GM18508 (cell line): ENCODE results near the gene NABP2.

Experiments
- ATAC-seq: cut with Tn5 transposase; IDR thresholded peaks from one replicate; pipeline ENCODE4 v1.9.1; 2021; ENCODE audit warnings: moderate number of reproducible peaks; ENCODE audit not compliant: insufficient read depth, unreplicated experiment

The NABP2 gene

DNA sequence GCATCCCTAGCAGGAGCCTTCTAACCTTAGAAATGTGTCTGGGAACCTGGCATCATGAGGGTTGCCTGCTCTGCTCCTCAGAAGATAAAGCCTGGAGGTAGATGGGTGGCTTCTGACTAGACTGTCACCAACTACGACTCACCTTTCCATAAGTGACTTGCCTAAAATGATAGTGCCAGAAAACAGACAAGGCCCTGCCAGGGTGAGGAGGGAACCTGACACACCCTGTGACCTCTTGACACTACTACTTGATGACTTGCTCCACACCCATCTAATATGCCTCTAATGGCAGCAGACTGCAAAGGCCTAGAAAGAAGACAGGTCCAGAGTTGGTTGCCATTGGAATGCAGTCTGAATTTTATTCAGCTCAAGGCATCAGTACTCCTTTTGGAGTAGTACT, 11.8 kb upstream of the NABP2 start:
- no peak for ATAC-seq

DNA sequence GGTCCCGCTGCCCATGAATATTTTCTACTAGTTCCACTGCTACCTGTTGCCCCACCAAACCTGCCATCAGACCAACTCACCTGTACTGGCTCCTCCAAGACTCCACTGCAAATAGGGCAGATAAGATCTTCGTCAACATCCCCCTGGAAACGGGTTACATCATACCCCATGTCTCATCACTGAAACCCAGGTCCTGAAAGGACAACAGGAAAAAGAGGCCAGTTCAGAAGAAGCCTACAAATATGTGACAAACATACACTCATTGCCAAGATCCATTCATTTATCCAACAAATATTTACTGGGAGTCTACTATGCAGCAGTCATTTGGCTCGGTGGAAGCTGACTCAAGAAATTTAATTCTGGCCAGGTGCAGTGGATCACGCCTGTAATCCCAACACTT, 10.3 kb upstream of the NABP2 start:
- ATAC-seq = no peak

DNA sequence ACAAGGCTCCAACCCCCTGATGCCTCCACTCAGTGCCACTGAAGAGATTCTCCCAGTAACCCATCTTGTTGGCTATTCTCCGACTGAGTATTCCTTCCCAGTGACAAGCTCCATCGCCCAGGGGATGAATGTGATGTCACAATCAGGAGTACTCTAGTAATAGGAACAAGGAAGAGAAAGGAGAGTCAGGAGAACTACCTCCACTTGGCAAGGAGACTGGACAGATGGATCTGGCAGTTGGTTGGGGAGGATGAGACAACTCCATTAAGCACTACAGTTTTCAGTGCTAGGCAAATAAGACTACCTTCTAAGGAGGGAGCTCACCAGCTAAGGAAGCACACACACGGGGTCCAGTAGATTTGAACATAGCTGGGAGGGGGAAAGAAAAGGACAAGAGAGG, 7.7 kb upstream of the NABP2 start:
- no peak for ATAC-seq

DNA sequence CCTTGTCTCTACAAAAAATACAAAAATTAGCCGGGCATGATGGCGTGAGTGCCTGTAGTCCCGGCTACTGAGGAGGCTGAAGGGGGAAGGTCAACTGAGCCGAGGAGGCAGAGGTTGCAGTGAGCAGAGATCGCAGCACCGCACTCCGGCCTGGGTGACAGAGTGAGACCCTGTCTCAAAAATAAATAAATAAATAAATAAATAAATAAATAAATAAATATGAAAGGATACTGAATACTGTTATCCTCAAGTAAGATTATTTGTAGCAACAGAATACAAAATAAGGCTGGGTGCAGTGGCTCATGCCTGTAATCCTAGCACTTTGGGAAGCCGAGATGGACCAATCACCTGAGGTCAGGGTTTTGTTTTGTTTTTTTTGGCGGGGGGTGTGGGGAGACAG, 4.3 kb upstream of the NABP2 start:
- no peak for ATAC-seq

DNA sequence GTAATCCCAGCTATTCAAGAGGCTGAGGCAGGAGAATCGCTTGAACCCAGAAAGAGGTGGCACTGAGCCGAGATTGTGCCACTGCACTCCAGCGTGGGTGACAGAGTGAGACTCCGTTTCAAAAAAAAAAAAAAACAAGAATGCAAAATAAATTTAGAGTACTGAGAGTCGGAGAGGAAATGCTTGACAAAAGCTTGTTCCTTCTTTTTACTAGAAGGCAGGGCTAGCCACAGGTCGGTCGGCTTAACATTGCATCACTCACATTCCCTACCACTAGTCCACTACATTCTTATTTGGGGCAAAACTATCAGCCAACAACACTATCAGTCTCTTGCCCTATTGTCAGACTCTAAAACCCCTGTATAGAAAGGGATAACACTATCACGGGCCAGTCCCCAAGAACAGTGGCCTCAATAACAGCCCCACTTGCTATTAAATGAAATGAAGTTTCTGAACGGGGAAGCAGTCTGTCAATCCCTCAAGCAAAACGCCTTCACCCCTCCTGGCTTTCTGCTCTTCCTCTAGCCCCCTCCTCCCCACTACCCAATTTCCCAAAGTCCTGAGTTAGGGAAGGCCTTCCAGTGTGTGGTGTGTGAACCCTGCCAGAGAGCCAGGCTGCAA, 3.4 kb upstream of the NABP2 start:
- ATAC-seq = no peak

DNA sequence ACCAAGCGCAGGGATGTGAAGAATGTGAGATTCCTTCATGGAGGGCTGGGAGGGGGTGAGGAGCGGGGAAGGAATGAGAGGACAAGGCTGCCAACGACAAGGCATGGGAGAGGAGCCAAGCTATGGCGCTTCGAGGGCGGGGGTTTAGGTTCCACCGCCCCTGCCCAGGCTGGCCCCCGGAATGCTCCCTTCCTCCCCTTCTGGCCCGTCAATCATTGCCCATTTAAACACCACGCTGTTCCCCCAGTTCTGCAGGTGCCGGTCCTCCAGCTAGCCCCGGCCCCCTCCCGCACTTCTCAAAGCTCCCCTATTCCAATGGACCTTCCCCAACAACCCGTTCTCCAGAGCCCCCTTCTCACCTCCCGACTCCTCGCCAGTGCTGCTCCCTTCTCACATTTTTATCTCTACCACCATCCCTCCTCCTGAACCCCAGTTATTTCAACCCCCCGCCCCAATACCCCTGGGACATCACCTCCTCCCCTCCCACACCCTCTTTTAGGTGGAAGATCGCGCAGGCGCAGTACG, 2.8 kb upstream of the NABP2 start:
- ATAC-seq = peak; percentile 8

DNA sequence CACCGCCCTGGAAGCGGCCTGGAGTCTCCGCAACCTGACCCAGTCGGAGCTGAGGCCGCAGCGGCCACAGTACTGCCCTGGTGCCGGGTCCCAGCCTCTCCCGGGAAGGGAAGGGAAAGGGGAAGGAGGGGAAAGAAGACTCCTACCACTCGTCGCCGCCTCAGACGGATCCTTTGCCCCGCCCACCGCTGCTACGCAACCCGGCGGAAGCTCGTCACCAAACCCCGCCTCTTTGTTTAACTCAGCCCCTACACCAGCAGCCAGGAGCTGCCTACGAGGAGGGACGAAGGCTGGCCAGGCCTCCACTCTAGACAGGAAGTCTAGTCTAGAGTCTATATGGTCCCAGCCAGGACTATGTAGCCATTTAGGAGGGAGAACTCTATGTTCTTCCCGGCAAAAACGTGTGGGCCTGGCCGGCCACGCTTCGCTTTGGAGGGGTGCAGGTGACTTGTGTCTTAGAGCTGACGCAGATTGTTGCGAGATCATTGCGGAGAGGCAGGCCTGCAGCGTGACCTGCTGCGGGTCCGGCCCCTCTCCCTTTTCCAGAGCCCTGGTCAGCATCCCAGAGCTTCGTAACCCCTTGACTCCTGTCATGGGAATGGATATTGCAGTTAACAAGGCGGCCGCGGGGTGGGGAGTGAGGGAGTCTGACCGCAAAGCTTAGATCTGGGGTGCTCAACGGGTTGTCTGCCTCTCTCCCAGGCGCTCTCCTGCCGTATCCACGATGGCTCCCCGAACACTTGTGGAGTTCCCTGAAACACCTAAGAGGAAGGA, 2.2 kb upstream of the NABP2 start, which contains the start of gene RNF41:
RNF41 (minus strand) TSS at position 166 of the 774 bp plus-strand sequence. CDS start 7,875 bp downstream, outside the sequence.
- ATAC-seq = peak; percentile 55

DNA sequence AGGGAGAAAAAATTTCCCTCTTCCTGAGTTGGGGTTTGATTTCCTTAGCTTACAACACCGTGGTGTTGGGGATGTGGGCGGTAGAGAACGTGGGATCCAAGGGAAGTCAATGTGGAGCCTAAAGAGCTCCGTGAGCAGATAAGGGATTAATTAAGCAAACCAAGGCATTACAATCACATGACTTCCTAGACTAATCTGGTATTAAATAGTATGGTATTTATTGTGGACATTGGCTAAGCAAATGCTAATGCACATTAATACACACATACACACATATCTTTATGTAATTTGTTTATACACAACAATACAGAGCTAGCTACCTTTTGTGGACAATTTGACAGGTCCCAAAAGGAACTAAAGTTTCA, 1.6 kb upstream of the NABP2 start:
- ATAC-seq = no peak

DNA sequence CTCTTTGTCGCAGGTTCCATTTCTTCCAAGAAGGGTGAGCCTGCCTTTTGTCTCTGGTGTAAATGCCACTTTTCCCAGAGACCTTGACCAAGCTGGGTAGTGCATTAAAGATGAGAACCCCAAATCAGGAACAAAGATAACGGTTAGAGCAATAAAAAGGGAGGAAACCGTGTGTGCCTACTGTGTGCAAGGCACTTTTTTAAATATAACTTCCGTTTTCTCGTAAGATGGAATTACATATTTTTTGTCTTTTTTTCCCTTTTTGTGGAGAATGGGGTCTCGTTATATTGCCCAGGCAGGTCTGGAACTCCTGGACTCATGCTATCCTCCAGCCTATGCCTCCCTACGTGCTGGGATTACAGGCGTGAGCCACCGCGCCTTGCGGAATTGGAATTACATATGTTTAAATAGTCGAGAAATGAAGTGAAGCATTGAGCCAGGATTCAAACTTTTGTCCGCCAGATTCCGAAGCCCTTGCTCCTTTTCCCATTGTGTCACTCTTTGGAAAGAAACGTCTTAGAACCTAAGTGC, 506 bp upstream of the NABP2 start:
- ATAC-seq = no peak

DNA sequence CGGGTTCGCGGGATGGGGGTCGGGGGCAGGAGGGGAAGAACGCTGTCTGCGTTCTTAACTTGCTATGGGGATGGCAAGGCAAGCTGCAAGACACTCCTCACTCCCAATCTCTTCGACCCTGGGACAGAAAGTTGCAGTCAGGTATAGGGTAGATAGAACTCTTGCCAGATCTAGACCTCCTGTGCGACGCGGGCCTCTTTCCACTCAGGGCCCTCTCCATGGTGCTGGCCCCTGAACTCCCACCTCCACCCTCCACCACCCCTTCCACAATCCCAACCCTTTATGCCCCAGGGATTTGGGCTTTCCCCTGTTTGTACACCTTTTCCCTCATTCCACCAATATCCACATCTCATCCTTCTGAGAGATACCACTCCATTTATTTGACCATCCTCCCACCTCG, 812 bp downstream of the NABP2 start:
- ATAC-seq = no peak

DNA sequence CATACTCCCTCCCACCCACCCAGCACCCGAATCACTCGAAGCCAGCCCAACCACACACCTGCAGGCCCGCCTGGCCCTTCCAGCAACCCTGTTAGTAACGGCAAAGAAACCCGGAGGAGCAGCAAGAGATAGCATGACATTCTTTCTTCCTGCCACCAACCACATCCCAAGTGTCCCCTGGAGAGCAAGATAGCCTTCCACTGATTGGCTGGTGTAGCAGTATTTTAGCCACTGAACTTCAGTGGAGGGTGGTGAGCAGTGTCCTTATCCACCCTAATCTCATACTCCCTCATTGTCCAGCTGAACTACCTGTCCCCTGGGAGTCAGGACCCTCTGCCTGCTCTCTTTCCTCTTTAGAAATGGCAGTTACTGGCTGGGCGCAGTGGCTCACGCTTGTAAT, 4.9 kb downstream of the NABP2 start:
- no peak for ATAC-seq

DNA sequence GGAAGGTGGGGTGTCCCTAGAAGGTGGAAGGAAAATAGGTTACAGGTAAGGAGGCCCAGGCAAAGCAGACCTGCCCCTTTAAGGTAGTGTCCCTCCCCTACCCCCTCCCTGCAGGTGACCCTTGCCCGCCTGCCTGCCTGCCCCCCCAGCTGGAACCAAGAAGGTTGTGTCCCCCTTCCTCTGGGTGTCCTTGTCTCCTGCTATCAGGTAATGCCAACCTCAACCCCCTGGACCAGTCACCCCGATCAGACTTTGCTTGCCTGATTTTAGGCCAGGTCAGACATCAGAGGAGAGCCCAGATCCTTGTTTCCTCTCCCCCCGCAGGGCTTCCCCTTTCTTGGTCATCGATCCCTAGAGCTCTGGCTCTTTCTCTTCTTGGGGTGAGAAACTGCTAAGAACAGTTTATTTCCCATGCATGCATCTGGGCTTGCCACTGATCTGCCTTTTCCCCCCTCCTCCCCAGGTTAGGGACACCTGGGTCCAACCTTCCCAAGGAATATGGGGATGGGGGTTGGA, 5.8 kb downstream of the NABP2 start, which contains the start of gene SLC39A5:
SLC39A5 (plus strand) TSS at position 136 of the 516 bp plus-strand sequence. CDS start 1,224 bp downstream, outside the sequence.
- no peak for ATAC-seq

DNA sequence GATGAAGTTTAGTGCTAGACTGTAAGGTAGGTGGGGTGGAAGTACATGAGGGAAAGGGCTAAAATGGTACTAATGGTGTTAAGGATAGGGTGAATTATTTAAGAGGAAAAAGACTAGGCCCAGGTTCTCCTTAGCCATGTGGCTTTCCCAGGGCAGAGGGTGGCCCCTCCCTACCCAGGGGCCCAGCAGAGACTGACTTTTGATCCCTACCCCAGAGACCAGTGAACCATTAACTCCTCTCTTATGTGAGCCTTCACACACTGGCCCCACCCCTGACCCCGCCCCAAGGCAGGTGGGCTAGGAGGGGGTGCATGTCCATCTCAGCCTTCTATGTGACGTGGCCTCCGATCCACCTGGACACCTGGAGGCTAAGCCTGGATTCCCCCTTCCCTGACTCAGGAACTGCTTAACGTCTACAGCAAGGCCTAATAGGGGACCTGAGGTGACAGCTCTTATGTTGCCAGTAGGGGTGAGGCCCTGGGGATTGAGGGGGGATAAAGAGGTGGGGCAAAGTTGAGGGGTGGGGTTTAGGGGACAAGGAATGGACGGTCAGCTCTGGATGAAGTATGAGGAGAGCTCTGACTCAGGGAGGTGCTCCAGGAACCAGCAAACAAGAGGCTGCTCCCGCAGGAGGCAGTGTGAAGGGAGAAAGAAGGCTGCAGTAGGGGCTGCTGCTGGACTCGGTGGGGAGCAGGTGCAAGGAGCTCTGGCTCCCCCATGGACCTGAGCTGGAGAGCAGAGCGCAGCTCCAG, 6.5 kb downstream of the NABP2 start:
- ATAC-seq = no peak

DNA sequence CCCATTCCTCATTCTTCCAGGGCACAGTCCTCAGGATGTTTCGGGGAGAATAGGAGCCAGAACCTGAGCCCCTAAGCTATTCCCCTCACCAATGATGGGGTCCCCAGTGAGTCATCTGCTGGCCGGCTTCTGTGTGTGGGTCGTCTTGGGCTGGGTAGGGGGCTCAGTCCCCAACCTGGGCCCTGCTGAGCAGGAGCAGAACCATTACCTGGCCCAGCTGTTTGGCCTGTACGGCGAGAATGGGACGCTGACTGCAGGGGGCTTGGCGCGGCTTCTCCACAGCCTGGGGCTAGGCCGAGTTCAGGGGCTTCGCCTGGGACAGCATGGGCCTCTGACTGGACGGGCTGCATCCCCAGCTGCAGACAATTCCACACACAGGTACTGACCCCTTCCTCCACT, 7.0 kb downstream of the NABP2 start:
- no peak for ATAC-seq

DNA sequence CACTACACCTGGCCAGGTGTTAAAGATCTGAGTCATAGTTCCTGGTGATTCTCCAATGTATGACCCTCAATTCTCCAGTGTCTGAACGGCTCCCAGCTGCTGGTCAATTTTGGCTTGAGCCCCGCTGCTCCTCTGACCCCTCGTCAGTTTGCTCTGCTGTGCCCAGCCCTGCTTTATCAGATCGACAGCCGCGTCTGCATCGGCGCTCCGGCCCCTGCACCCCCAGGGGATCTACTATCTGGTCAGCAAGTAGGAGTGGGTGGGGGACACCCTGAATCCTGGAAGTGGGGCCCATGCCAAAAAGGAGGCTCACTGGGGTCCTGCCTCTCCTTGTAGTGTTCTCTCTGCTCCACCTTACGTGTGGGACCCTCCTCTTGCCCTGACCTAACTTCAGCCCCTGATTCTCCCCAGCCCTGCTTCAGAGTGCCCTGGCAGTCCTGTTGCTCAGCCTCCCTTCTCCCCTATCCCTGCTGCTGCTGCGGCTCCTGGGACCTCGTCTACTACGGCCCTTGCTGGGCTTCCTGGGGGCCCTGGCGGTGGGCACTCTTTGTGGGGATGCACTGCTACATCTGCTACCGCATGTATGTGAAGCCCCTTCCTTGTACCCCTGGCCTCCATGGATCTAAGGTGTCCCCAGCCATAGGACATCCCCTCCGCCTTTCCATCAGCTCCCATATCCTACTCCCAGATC, 10.7 kb downstream of the NABP2 start:
- no peak for ATAC-seq

DNA sequence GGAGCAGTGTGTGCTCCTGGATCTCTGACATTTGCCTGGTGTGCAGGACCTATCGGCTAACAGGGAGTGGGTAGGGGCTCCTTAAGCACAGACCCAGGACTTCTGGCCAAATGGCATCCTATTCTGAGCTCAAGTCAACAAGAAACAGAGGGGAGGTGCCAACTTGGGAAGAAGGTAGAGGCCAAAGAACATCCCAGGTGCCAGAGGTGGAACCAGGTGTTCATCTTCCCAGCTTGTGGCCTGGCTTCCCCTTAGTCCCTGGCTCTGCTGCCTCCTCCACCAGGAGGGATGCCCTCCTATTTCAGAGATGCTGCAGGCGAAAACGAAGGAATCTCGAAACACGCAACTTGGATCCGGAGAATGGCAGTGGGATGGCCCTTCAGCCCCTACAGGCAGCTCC, 11.9 kb downstream of the NABP2 start:
- ATAC-seq = no peak

DNA sequence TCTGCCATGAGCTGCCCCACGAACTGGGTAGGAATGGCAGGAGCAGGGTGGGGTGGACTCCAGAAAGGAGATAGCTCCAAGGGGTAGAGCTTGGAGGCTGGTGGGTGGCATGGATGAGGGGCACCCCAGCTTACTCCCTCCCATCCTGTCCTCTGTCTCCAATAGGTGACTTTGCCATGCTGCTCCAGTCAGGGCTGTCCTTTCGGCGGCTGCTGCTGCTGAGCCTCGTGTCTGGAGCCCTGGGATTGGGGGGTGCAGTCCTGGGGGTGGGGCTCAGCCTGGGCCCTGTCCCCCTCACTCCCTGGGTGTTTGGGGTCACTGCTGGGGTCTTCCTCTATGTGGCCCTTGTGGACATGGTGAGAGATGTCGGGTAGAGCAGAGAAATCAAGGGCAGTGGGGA, 12.8 kb downstream of the NABP2 start:
- ATAC-seq = no peak

DNA sequence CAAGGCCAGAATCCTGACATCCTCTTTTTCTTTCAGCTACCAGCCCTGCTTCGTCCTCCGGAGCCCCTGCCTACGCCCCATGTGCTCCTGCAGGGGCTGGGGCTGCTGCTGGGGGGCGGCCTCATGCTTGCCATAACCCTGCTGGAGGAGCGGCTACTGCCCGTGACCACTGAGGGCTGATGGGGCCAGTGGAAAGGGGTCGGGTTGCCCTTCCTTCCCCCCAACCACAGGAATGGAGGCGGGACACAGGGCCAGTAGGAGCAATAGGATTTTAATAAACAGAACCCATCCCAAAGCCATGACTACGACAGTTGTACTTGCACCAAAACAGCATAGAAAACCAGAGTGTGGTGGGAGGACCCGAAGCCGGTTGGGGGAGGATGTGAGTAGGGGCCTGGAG, 13.4 kb downstream of the NABP2 start:
- no peak for ATAC-seq

DNA sequence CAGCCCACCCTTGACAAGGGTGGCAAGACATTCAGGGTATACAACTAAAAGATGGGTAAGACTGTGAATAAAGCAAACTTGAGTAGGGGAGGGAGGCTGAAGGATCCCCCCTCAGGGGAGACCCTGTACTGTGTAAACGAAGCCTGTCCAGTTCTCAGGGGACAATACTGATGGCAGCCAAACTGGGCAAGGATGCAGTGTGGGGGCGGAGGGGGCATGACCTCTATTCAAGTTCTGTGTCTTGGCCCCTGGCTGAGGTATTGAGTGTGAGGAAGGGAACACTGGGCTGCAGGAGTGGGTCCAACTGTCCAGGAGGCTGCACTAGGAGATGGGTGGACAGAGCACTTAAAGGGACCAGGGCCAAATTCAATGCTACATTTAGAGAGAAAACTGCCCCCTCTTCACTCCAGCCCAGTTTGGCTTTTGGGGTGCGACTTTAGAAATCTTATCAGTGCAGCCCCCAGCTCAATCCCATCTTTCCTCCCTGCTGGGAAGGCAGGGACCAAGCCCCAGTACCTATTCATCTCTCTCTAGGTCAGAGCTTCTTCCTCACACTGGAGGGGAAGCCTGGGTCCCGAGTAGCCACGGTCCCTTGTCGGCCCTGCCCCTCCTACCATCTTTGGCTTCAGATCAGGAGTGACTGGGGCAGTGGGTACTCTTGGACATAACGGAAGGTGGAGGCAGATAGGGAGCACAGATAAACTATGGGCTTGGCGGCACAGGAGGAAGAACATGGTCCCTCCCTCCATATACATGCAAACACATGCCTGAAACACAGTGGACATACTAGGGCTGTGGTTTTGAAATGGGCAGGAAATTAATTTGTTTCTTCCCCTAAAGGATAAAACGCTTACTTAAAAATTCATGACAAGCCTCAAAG, 17.5 kb downstream of the NABP2 start:
- ATAC-seq = no peak
